ENCODE results near the gene MACF1.
A peak's percentile ranks its signal among the peaks of the same experiment; 100 is the strongest.

MACF1 gene

GRCh38 chr1:39261712-39262221, 57.3 kb downstream of the MACF1 start:
- POLR2A ChIA-PET: no interaction called here
- H3K4me3 ChIP-seq (ENCODE audit: low read depth, low read length): no peak overlapping the region
- DNase-seq (ENCODE audit: low read depth, low spot score): peak; percentile 74
- CTCF ChIA-PET: interaction anchor here (0.6 to 15.2 kb wide), 8 partner anchors 7 to 163 kb away, joined by 3 to 170 read pairs (median 15); partner anchors contain the start of gene MACF1
- no peak for TF ChIP-seq CTCF (IDR thresholded peaks at IDR 0.05; ENCODE audit: insufficient read depth, low read length, missing control alignments)

- no peak for TF ChIP-seq CTCF (IDR thresholded peaks at IDR 0.05; ENCODE audit: insufficient read depth, low read length, missing control alignments)
- H3K4me3 ChIP-seq (ENCODE audit: low read depth, low read length): no peak overlapping the region
- no peak for DNase-seq (ENCODE audit: low read depth, low spot score)
- POLR2A ChIA-PET: no interaction called here
- CTCF ChIA-PET: interaction anchor here (0.8 to 15.2 kb wide), 3 partner anchors 71 to 164 kb away, joined by 3 to 170 read pairs (median 70); no protein-coding TSS in a partner anchor
Observed at GRCh38 chr1:39262802-39263201, 58.3 kb downstream of the MACF1 start.

GRCh38 chr1:39266269-39266668, 61.8 kb downstream of the MACF1 start:
- ChIA-PET POLR2A (no interaction called here), CTCF (interaction anchor here (1.2 to 15.2 kb wide), 6 partner anchors 9 to 273 kb away, joined by 3 to 170 read pairs (median 4); no protein-coding TSS in a partner anchor)
- DNase-seq (ENCODE audit: low read depth, low spot score): no peak
- no peak overlapping the region for H3K4me3 ChIP-seq (ENCODE audit: low read depth, low read length)
- TF ChIP-seq CTCF (IDR thresholded peaks at IDR 0.05; ENCODE audit: insufficient read depth, low read length, missing control alignments): no peak

- TF ChIP-seq CTCF (IDR thresholded peaks at IDR 0.05; ENCODE audit: insufficient read depth, low read length, missing control alignments): no peak
- ChIA-PET CTCF (interaction anchor here (0.8 to 15.2 kb wide), 7 partner anchors 7 to 168 kb away, joined by 3 to 170 read pairs (median 4); no protein-coding TSS in a partner anchor), POLR2A (no interaction called here)
- no peak for DNase-seq (ENCODE audit: low read depth, low spot score)
- no peak overlapping the region for H3K4me3 ChIP-seq (ENCODE audit: low read depth, low read length)
Observed at GRCh38 chr1:39266792-39267191, 62.3 kb downstream of the MACF1 start.

- no peak for TF ChIP-seq CTCF (IDR thresholded peaks at IDR 0.05; ENCODE audit: insufficient read depth, low read length, missing control alignments)
- peak overlapping the region; percentile 54 for H3K4me3 ChIP-seq (ENCODE audit: low read depth, low read length)
- peak; percentile 44 for DNase-seq (ENCODE audit: low read depth, low spot score)
- POLR2A ChIA-PET: interaction anchor here (0.6 to 1.1 kb wide), 5 partner anchors 15 to 162 kb away, joined by 3 to 4 read pairs (median 4); no protein-coding TSS in a partner anchor
- CTCF ChIA-PET: interaction anchor here (0.8 to 15.2 kb wide), 8 partner anchors 8 to 170 kb away, joined by 3 to 170 read pairs (median 6); partner anchors contain the start of gene MACF1
Observed at GRCh38 chr1:39268112-39268581, 63.7 kb downstream of the MACF1 start.

- no peak for TF ChIP-seq CTCF (IDR thresholded peaks at IDR 0.05; ENCODE audit: insufficient read depth, low read length, missing control alignments)
- no peak for DNase-seq (ENCODE audit: low read depth, low spot score)
- H3K4me3 ChIP-seq (ENCODE audit: low read depth, low read length): peak overlapping the region; percentile 54
- POLR2A ChIA-PET: interaction anchor here (0.8 to 1.0 kb wide), 2 partner anchors 16 to 77 kb away, joined by 3 read pairs; no protein-coding TSS in a partner anchor
- CTCF ChIA-PET: interaction anchor here (0.8 to 15.2 kb wide), 8 partner anchors 9 to 171 kb away, joined by 3 to 170 read pairs (median 6); partner anchors contain the start of gene MACF1
Observed at GRCh38 chr1:39268906-39269305, 64.4 kb downstream of the MACF1 start.

Data from AG04449 (cell line).